HEK293T (cell line): ENCODE data around the gene NOL12.

Experiments used
- CTCF ChIA-PET: fragments of 350-600 bp; formaldehyde crosslinking; extraction: SDS; loops from one replicate; lab custom pipeline; 2021; ENCODE audit warnings: antibody characterized with exemption, inconsistent platforms; lab: Yijun Ruan, JAX
- POLR2A ChIA-PET: fragments of 350-600 bp; formaldehyde crosslinking; extraction: SDS; loops from one replicate; lab custom pipeline; 2020; ENCODE audit warnings: antibody characterized with exemption, inconsistent platforms; lab: Yijun Ruan, JAX
- DNase-seq: peaks from one replicate; pipeline ENCODE4 v3.0.0; 2012; ENCODE audit warnings: mixed read lengths; ENCODE audit errors: extremely low spot score
- ARNT ChIP-seq: fragments of 450-650 bp; IDR thresholded peaks from 2 replicates; pipeline ENCODE4 v1.6.1; 2017; ENCODE audit warnings: mild to moderate bottlenecking
- BHLHE40 ChIP-seq: fragments of 450-650 bp; IDR thresholded peaks from 2 replicates; pipeline ENCODE4 v1.6.1; 2016; ENCODE audit warnings: mild to moderate bottlenecking, moderate library complexity, borderline replicate concordance
- CTBP1 ChIP-seq: fragments of 450-650 bp; IDR thresholded peaks from 2 replicates; pipeline ENCODE4 v1.6.1; 2016; ENCODE audit warnings: borderline replicate concordance
- ELF4 ChIP-seq: fragments of 450-650 bp; IDR thresholded peaks from 2 replicates; pipeline ENCODE4 v1.6.1; 2017; ENCODE audit warnings: antibody characterized with exemption
- FOXA1 ChIP-seq: fragments of 450-650 bp; IDR thresholded peaks from 2 replicates; pipeline ENCODE4 v1.6.1; 2016; ENCODE audit warnings: mild to moderate bottlenecking
- FOXK2 ChIP-seq: fragments of 450-650 bp; IDR thresholded peaks from 2 replicates; pipeline ENCODE4 v1.6.1; 2016; ENCODE audit warnings: mild to moderate bottlenecking
- FOXM1 ChIP-seq: fragments of 450-650 bp; IDR thresholded peaks from 2 replicates; pipeline ENCODE4 v1.6.1; 2017; ENCODE audit warnings: mild to moderate bottlenecking, borderline replicate concordance
- HDGF ChIP-seq: fragments of 450-650 bp; IDR thresholded peaks from 2 replicates; pipeline ENCODE4 v1.6.1; 2017; ENCODE audit warnings: antibody characterized with exemption, borderline replicate concordance
- L3MBTL2 ChIP-seq: fragments of 450-650 bp; conservative IDR thresholded peaks from 2 replicates; pipeline ENCODE4 v1.6.1; 2016; ENCODE audit warnings: mild to moderate bottlenecking
- LEF1 ChIP-seq: fragments of 450-650 bp; IDR thresholded peaks from 2 replicates; pipeline ENCODE4 v1.6.1; 2017; ENCODE audit warnings: mild to moderate bottlenecking, borderline replicate concordance
- NFRKB ChIP-seq: fragments of 450-650 bp; IDR thresholded peaks from 2 replicates; pipeline ENCODE4 v1.6.1; 2016; ENCODE audit warnings: mild to moderate bottlenecking, moderate library complexity
- PKNOX1 ChIP-seq: fragments of 450-650 bp; IDR thresholded peaks from 2 replicates; pipeline ENCODE4 v1.6.1; 2016
- SP1 ChIP-seq: fragments of 450-650 bp; IDR thresholded peaks from 2 replicates; pipeline ENCODE4 v1.6.1; 2017
- SUZ12 ChIP-seq: fragments of 450-650 bp; IDR thresholded peaks from 2 replicates; pipeline ENCODE4 v1.6.1; 2016; ENCODE audit warnings: mild to moderate bottlenecking
- TARDBP ChIP-seq: fragments of 450-650 bp; IDR thresholded peaks from 2 replicates; pipeline ENCODE4 v1.6.1; 2016
- ZNF384 ChIP-seq: fragments of 450-650 bp; IDR thresholded peaks from 2 replicates; pipeline ENCODE4 v1.6.1; 2016

Gene NOL12

GRCh38 chr22:37639771-37640590, 46.2 kb upstream of the NOL12 start:
- POLR2A ChIA-PET, result interaction anchor here (1.0 to 1.7 kb wide), 4 partner anchors 19 to 165 kb away, joined by 3 to 5 read pairs (median 4); partner anchors contain the start of genes NOL12 and PDXP
- CTCF ChIA-PET, result no interaction called here
- no peak for DNase-seq

GRCh38 chr22:37640591-37641560, 45.3 kb upstream of the NOL12 start:
- TF ChIP-seq SP1 (no peak), ELF4 (no peak), ARNT (no peak), TARDBP (no peak), NFRKB (no peak)
- no peak for DNase-seq
- ChIA-PET CTCF (interaction anchor here (3.0 to 3.2 kb wide), 3 partner anchors 8 to 93 kb away, joined by 9 to 41 read pairs (median 30); no protein-coding TSS in a partner anchor), POLR2A (interaction anchor here (1.0 to 5.2 kb wide), 7 partner anchors 8 to 164 kb away, joined by 3 to 69 read pairs (median 4); partner anchors contain the start of genes NOL12 and PDXP)

More at GRCh38 chr22:37639771-37640590, 46.2 kb upstream of the NOL12 start:
- TF ChIP-seq ZNF384 (no peak), NFRKB (no peak), FOXA1 (no peak), HDGF (no peak), PKNOX1 (no peak), CTBP1 (no peak), SUZ12 (no peak), FOXM1 (no peak), BHLHE40 (no peak), TARDBP (no peak), FOXK2 (no peak), L3MBTL2 (no peak), SP1 (no peak), ELF4 (no peak), ARNT (no peak)

- CTCF ChIA-PET, result interaction anchor here (1.0 to 3.2 kb wide), 6 partner anchors 9 to 102 kb away, joined by 3 to 41 read pairs (median 20); partner anchors contain the start of gene PDXP
- DNase-seq, result no peak
- TF ChIP-seq L3MBTL2 (no peak), TARDBP (no peak), FOXK2 (no peak), HDGF (no peak), FOXA1 (no peak), CTBP1 (no peak), SP1 (no peak), FOXM1 (no peak), SUZ12 (no peak), ZNF384 (no peak), PKNOX1 (no peak), LEF1 (no peak), BHLHE40 (no peak), ARNT (no peak), NFRKB (no peak), ELF4 (no peak)
- POLR2A ChIA-PET, result interaction anchor here (1.1 to 5.2 kb wide), 5 partner anchors 9 to 164 kb away, joined by 3 to 69 read pairs (median 4); partner anchors contain the start of gene PDXP
Observed at GRCh38 chr22:37641561-37641949, 44.6 kb upstream of the NOL12 start.

- TF ChIP-seq SP1 (no peak), ARNT (no peak), SUZ12 (no peak), FOXA1 (no peak), ZNF384 (no peak), FOXK2 (no peak), HDGF (no peak; the same call in 1 of the 2 replicates), BHLHE40 (no peak), TARDBP (no peak), ELF4 (no peak), FOXM1 (no peak), PKNOX1 (no peak), L3MBTL2 (no peak), LEF1 (no peak), NFRKB (no peak), CTBP1 (no peak)
- POLR2A ChIA-PET, result interaction anchor here (1.1 to 5.2 kb wide), 8 partner anchors 11 to 164 kb away, joined by 3 to 69 read pairs (median 8); partner anchors contain the start of genes GCAT, NOL12 and PDXP
- CTCF ChIA-PET, result interaction anchor here (0.6 to 3.2 kb wide), 28 partner anchors 10 to 179 kb away, joined by 3 to 41 read pairs (median 4); partner anchors contain the start of genes GALR3, LGALS1, NOL12 and PDXP
Observed at GRCh38 chr22:37643225-37643847, 42.8 kb upstream of the NOL12 start.

More at GRCh38 chr22:37643225-37643847, 42.8 kb upstream of the NOL12 start:
- peak; percentile 93 for DNase-seq
